Endodermal cell (in vitro differentiated cells): ENCODE measurements around the gene CLMP. TPM values are rescaled to one million over a fixed set of nuclear protein-coding genes. Genes with fewer than 3 reads are reported as not detected.

ENCODE experiments used
- DNase-seq: peaks from one replicate; pipeline ENCODE4 v3.0.0-alpha.2; 2017
- H3K27ac ChIP-seq: 2 replicates; pipeline ENCODE4 v1.5.1; 2013; ENCODE audit warnings: mild to moderate bottlenecking, low read depth, low read length, moderate library complexity
- H3K27me3 ChIP-seq: 2 replicates; pipeline ENCODE4 v1.6.1; 2013; ENCODE audit warnings: mild to moderate bottlenecking, low read length, moderate library complexity; ENCODE audit not compliant: insufficient read depth, control insufficient read depth, poor library complexity, severe bottlenecking
- H3K36me3 ChIP-seq: 2 replicates; pipeline ENCODE4 v1.7.0; 2013; ENCODE audit warnings: mild to moderate bottlenecking, low read length, moderate library complexity; ENCODE audit not compliant: control insufficient read depth, insufficient read depth
- H3K4me1 ChIP-seq: one replicate; pipeline ENCODE4 v1.7.0; 2013; ENCODE audit warnings: low read length; ENCODE audit not compliant: control insufficient read depth, insufficient read depth
- H3K4me3 ChIP-seq: 2 replicates; pipeline ENCODE4 v1.5.1; 2013; ENCODE audit warnings: mild to moderate bottlenecking, low read length, moderate library complexity
- H3K9ac ChIP-seq: 2 replicates; pipeline ENCODE4 v1.6.1; 2013; ENCODE audit warnings: mild to moderate bottlenecking, low read length, moderate library complexity; ENCODE audit not compliant: poor library complexity, severe bottlenecking; ENCODE audit errors: extremely low read depth
- H3K9me3 ChIP-seq: 2 replicates; pipeline ENCODE4 v1.6.1; 2013; ENCODE audit warnings: mild to moderate bottlenecking, low read length, moderate library complexity; ENCODE audit not compliant: control insufficient read depth
- H3K27ac Mint-ChIP-seq: 2 replicates; pipeline ENCODE4 v1.8.0; 2020; ENCODE audit warnings: mixed read lengths
- H3K27me3 Mint-ChIP-seq: 2 replicates; pipeline ENCODE4 v1.8.0; 2021; ENCODE audit warnings: mild to moderate bottlenecking, mixed read lengths; ENCODE audit not compliant: insufficient read depth
- H3K36me3 Mint-ChIP-seq: 2 replicates; pipeline ENCODE4 v1.8.0; 2020; ENCODE audit warnings: low read depth, mixed read lengths
- H3K4me1 Mint-ChIP-seq: 2 replicates; pipeline ENCODE4 v1.8.0; 2020; ENCODE audit warnings: mixed read lengths
- H3K4me3 Mint-ChIP-seq: 2 replicates; pipeline ENCODE4 v1.8.0; 2020; ENCODE audit warnings: mild to moderate bottlenecking, moderate library complexity, mixed read lengths
- H3K9me3 Mint-ChIP-seq: 2 replicates; pipeline ENCODE4 v1.8.0; 2020; ENCODE audit warnings: mild to moderate bottlenecking, mixed read lengths
- WGBS, 2 experiments: methylation state at CpG; one replicate each; pipeline versions ENCODE4 v1.1.5 to v1.1.7; 2013; ENCODE audit warnings: missing lambda C conversion rate in 2 of 2, mixed read lengths in 1 of 2; ENCODE audit not compliant: insufficient coverage in 1 of 2, insufficient read length in 1 of 2; 5-methylcytosine and 5-hydroxymethylcytosine counted together
- total RNA-seq, 2 donors: library from RNA; stranded (reverse); fragmentation: NEBNext Ultra II Directional in 1 of 2; extraction: Animal tissue kit (Norgen Biotek cat#: 25700) in 1 of 2; gene quantifications; 2 replicates in 1 of 2; 3 replicates in 1 of 2; pipeline ENCODE4 v1.2.1, GENCODE V29; 2021
- TF ChIP-seq, protein P1 (sequence below): fragments of 200-600 bp; sonication (generic); conservative IDR thresholded peaks from 2 replicates; pipeline ENCODE4 v1.5.0; 2021; ENCODE audit warnings: antibody characterized with exemption, mild to moderate bottlenecking

Gene CLMP
- total RNA-seq, 2 donors from 2014 or later: 86.5 to 94.4 TPM

DNA sequence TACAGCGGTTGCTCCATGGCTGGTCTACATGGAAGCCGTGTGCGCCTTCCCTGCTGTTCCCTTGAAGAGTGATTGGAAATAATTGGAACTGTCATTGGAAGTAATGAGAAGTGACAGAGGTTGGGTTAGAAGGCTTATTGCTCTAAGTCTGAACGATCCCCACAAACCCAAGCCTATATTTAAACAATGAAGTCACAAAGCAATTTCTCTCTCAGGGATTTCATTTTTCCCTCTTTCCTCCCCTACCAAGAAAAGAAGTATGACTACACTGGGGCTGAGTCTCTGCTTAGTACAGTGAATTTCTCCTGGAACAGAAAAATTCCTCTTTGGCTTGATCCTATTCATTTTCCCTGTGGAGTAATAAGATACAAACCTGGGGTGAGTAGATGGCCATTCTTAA is 7.8 kb downstream of the CLMP start:
- WGBS, 2 experiments: 96% methylated on average over 4 of the region's 4 CpGs; no CpG with 5 or more reads in 1 of the 2 experiments
- TF ChIP-seq, protein P1, sequence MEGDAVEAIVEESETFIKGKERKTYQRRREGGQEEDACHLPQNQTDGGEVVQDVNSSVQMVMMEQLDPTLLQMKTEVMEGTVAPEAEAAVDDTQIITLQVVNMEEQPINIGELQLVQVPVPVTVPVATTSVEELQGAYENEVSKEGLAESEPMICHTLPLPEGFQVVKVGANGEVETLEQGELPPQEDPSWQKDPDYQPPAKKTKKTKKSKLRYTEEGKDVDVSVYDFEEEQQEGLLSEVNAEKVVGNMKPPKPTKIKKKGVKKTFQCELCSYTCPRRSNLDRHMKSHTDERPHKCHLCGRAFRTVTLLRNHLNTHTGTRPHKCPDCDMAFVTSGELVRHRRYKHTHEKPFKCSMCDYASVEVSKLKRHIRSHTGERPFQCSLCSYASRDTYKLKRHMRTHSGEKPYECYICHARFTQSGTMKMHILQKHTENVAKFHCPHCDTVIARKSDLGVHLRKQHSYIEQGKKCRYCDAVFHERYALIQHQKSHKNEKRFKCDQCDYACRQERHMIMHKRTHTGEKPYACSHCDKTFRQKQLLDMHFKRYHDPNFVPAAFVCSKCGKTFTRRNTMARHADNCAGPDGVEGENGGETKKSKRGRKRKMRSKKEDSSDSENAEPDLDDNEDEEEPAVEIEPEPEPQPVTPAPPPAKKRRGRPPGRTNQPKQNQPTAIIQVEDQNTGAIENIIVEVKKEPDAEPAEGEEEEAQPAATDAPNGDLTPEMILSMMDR: no peak
- DNase-seq: no peak
- Histone ChIP-seq H3K9me3 (peaks cover 7% of the 10 kb centered on the region), H3K4me3 (no peak overlapping the region), H3K27me3 (no peaks in the 10 kb centered on the region), H3K9ac (no peak overlapping the region), H3K36me3 (peaks cover 86% of the 10 kb centered on the region), H3K4me1 (peaks cover 29% of the 10 kb centered on the region), H3K27ac (peak overlapping the region; percentile 89)
- Mint-ChIP-seq H3K9me3 (no peaks in the 10 kb centered on the region), H3K4me1 (peaks cover 57% of the 10 kb centered on the region), H3K36me3 (peaks cover 65% of the 10 kb centered on the region), H3K27me3 (no peaks in the 10 kb centered on the region), H3K4me3 (no peak overlapping the region), H3K27ac (no peak overlapping the region)

DNA sequence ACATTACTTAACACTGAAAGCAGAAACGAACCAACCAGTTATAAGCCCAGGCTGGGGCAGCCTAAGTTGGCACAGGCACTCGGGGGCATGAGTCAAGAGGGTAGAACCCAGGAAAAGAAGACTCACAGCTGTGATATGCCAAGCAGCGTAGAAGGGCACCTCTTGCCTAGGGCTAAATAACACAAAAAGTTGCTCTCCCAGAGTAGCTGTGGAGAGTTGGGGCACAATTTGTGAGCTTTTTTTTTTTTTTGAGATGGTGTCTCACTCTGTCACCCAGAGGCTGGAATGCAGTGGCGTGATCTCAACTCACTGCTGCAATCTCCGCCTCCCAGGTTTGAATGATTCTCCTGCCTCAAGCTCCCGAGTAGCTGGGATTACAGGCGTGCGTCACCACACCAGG is 8.8 kb downstream of the CLMP start:
- H3K27me3 Mint-ChIP-seq: no peaks in the 10 kb centered on the region
- H3K27me3 ChIP-seq: no peaks in the 10 kb centered on the region
- peaks cover 59% of the 10 kb centered on the region for H3K4me1 Mint-ChIP-seq
- H3K9me3 ChIP-seq: no peaks in the 10 kb centered on the region
- WGBS, 2 experiments: 94 to 97% methylated on average over 8 of the region's 8 CpGs
- H3K4me1 ChIP-seq: peaks cover 29% of the 10 kb centered on the region
- no peaks in the 10 kb centered on the region for H3K9me3 Mint-ChIP-seq
- H3K27ac ChIP-seq: no peak overlapping the region
- no peak overlapping the region for H3K9ac ChIP-seq
- TF ChIP-seq, protein P1: no peak
- no peak overlapping the region for H3K4me3 ChIP-seq
- H3K36me3 Mint-ChIP-seq: peaks cover 65% of the 10 kb centered on the region
- no peak overlapping the region for H3K27ac Mint-ChIP-seq
- H3K4me3 Mint-ChIP-seq: no peak overlapping the region
- no peak for DNase-seq
- peaks cover 85% of the 10 kb centered on the region for H3K36me3 ChIP-seq

DNA sequence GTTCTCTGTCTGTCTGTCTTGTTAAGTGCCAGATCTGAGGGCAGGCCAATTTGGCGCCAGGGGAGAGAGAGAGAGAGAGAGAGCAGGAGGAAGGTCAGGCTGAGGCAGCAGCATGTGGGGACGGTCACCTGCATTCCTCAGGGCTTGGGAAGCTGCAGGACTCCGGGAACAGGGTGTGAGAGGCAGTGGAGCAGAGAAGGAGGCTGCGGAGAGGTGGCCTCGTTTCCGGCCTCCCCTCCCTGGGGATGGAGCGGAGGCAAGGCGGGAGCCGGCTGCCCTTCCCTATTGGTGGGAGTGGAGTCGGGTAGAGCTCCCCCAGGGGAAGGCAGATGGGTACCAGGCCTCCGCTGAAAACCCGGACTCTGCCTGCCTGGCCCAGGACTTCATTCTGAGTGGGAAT is 9.7 kb downstream of the CLMP start:
- no peak overlapping the region for H3K27ac ChIP-seq

More for the DNA sequence above, 9.7 kb downstream of the CLMP start:
- DNase-seq: peak; percentile 78
- H3K9me3 Mint-ChIP-seq: no peaks in the 10 kb centered on the region
- H3K27me3 ChIP-seq: no peaks in the 10 kb centered on the region
- H3K4me3 ChIP-seq: no peak overlapping the region
- H3K4me3 Mint-ChIP-seq: no peak overlapping the region
- peaks cover 64% of the 10 kb centered on the region for H3K4me1 Mint-ChIP-seq
- no peak overlapping the region for H3K9ac ChIP-seq
- peak overlapping the region; percentile 52 for H3K27ac Mint-ChIP-seq
- peaks cover 85% of the 10 kb centered on the region for H3K36me3 ChIP-seq
- TF ChIP-seq, protein P1: no peak
- no peaks in the 10 kb centered on the region for H3K27me3 Mint-ChIP-seq
- peaks cover 29% of the 10 kb centered on the region for H3K4me1 ChIP-seq
- H3K9me3 ChIP-seq: no peaks in the 10 kb centered on the region
- WGBS, 2 experiments: 61 to 82% methylated on average over 3 to 12 of the region's 12 CpGs
- H3K36me3 Mint-ChIP-seq: peaks cover 67% of the 10 kb centered on the region
